MM.1S (cell line): ENCODE results near the gene HTN1.
"Not testable (repeated sequence)": the region's sequence is repeated elsewhere in the genome, so short reads cannot be mapped to it uniquely, and the experiment has no call there.

ENCODE experiments used
- DNase-seq: peaks from one replicate; pipeline ENCODE4 v3.0.0-alpha.2; 2015
- H2AFZ ChIP-seq: fragments of 300-600 bp; sonication (generic); 2 replicates; pipeline ENCODE4 v1.6.0; 2016; ENCODE audit warnings: antibody characterized with exemption, low read length
- H3F3A ChIP-seq: fragments of 300-600 bp; sonication (generic); 2 replicates; pipeline ENCODE4 v1.6.1; 2016; ENCODE audit warnings: mild to moderate bottlenecking, antibody characterized with exemption, low read length, moderate library complexity, mixed read lengths; ENCODE audit not compliant: insufficient read depth
- H3K27ac ChIP-seq: fragments of 300-600 bp; sonication (generic); 2 replicates; pipeline ENCODE4 v1.5.1; 2016; ENCODE audit warnings: mild to moderate bottlenecking, low read length
- H3K27me3 ChIP-seq: fragments of 300-600 bp; sonication (generic); replicated peaks from 2 replicates; pipeline ENCODE4 v1.6.0; 2016; ENCODE audit warnings: low read length; ENCODE audit not compliant: insufficient read depth
- H3K36me3 ChIP-seq: fragments of 300-600 bp; sonication (generic); replicated peaks from 2 replicates; pipeline ENCODE4 v1.6.1; 2016; ENCODE audit warnings: mild to moderate bottlenecking, low read length, mixed read lengths; ENCODE audit not compliant: insufficient read depth
- H3K4me1 ChIP-seq: fragments of 300-600 bp; sonication (generic); 2 replicates; pipeline ENCODE4 v1.6.1; 2016; ENCODE audit warnings: low read length, mixed read lengths
- H3K4me2 ChIP-seq: fragments of 300-600 bp; sonication (generic); 2 replicates; pipeline ENCODE4 v1.6.0; 2016; ENCODE audit warnings: low read depth, low read length
- H3K4me3 ChIP-seq: fragments of 300-600 bp; sonication (generic); 2 replicates; pipeline ENCODE4 v1.5.1; 2016; ENCODE audit warnings: low read length, mixed read lengths
- H3K79me2 ChIP-seq: fragments of 300-600 bp; sonication (generic); 2 replicates; pipeline ENCODE4 v1.6.1; 2016; ENCODE audit warnings: mixed run types, low read length, mixed read lengths
- H3K9ac ChIP-seq: fragments of 300-600 bp; sonication (generic); 2 replicates; pipeline ENCODE4 v1.6.1; 2016; ENCODE audit warnings: low read length, mixed read lengths
- H3K9me2 ChIP-seq: fragments of 300-600 bp; sonication (generic); replicated peaks from 2 replicates; pipeline ENCODE4 v1.6.1; 2016; ENCODE audit warnings: mild to moderate bottlenecking, low read length, mixed read lengths; ENCODE audit not compliant: insufficient read depth
- H3K9me3 ChIP-seq: fragments of 300-600 bp; sonication (generic); replicated peaks from 2 replicates; pipeline ENCODE4 v1.6.1; 2016; ENCODE audit warnings: mild to moderate bottlenecking, low read length, mixed read lengths; ENCODE audit not compliant: insufficient read depth
- H4K20me1 ChIP-seq: fragments of 300-600 bp; sonication (generic); 2 replicates; pipeline ENCODE4 v1.6.1; 2016; ENCODE audit warnings: mild to moderate bottlenecking, low read length, moderate library complexity, mixed read lengths; ENCODE audit not compliant: insufficient read depth
- EZH2 ChIP-seq: fragments of 300-600 bp; sonication (generic); optimal IDR thresholded peaks from 2 replicates; pipeline ENCODE3; 2017; ENCODE audit warnings: low read depth, mild to moderate bottlenecking, antibody characterized with exemption, low read length, mixed read lengths
- EZH2phosphoT487 ChIP-seq: fragments of 300-600 bp; sonication (generic); IDR thresholded peaks from 2 replicates; pipeline ENCODE4 v1.6.1; 2018; ENCODE audit warnings: antibody characterized with exemption, low read length
- TF ChIP-seq, protein P1 (sequence below): fragments of 300-600 bp; sonication (generic); IDR thresholded peaks from 2 replicates; pipeline ENCODE4 v1.5.1; 2016; ENCODE audit warnings: antibody characterized with exemption, low read length, mixed read lengths

Gene HTN1

GRCh38 chr4:70050138-70050537, at the start of gene HTN1:
HTN1 (plus strand) TSS chr4:70050438; CDS start chr4:70053077, 2,639 bp downstream.
- not testable (repeated sequence) for H3K79me2 ChIP-seq, H3K9me3 ChIP-seq, H4K20me1 ChIP-seq, H3K9ac ChIP-seq, H3K4me3 ChIP-seq, H3K9me2 ChIP-seq, H3K27me3 ChIP-seq, H3K4me1 ChIP-seq, H3F3A ChIP-seq, H3K4me2 ChIP-seq, H3K36me3 ChIP-seq, DNase-seq, H2AFZ ChIP-seq, H3K27ac ChIP-seq

DNA sequence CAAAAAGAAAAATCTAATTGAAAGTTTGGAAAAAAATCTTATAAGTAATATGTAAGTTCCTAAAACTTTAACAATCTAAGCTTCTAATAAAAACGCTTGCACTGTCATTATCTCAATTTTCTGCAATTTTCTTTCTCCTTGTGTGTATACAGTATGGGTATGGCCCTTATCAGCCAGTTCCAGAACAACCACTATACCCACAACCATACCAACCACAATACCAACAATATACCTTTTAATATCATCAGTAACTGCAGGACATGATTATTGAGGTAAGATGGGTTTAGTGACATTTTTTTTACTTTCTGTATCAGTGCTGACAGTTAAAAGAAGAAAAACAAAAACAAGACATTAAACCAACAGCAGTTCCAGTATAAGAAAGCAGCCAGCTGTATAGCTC, 49.5 kb upstream of the HTN1 start:
- Histone ChIP-seq H3K79me2 (no peaks in the 10 kb centered on the region), H3F3A (no peaks in the 10 kb centered on the region), H4K20me1 (no peaks in the 10 kb centered on the region), H3K4me1 (no peaks in the 10 kb centered on the region), H3K4me2 (no peak overlapping the region), H3K9me3 (no peaks in the 10 kb centered on the region), H2AFZ (no peak overlapping the region), H3K27me3 (no peaks in the 10 kb centered on the region), H3K9ac (no peak overlapping the region), H3K9me2 (no peaks in the 10 kb centered on the region), H3K4me3 (no peak overlapping the region), H3K36me3 (no peaks in the 10 kb centered on the region), H3K27ac (no peak overlapping the region)
- TF ChIP-seq EZH2: no peak
- TF ChIP-seq EZH2phosphoT487: no peak
- TF ChIP-seq, protein P1, sequence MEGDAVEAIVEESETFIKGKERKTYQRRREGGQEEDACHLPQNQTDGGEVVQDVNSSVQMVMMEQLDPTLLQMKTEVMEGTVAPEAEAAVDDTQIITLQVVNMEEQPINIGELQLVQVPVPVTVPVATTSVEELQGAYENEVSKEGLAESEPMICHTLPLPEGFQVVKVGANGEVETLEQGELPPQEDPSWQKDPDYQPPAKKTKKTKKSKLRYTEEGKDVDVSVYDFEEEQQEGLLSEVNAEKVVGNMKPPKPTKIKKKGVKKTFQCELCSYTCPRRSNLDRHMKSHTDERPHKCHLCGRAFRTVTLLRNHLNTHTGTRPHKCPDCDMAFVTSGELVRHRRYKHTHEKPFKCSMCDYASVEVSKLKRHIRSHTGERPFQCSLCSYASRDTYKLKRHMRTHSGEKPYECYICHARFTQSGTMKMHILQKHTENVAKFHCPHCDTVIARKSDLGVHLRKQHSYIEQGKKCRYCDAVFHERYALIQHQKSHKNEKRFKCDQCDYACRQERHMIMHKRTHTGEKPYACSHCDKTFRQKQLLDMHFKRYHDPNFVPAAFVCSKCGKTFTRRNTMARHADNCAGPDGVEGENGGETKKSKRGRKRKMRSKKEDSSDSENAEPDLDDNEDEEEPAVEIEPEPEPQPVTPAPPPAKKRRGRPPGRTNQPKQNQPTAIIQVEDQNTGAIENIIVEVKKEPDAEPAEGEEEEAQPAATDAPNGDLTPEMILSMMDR: no peak
- DNase-seq: no peak

DNA sequence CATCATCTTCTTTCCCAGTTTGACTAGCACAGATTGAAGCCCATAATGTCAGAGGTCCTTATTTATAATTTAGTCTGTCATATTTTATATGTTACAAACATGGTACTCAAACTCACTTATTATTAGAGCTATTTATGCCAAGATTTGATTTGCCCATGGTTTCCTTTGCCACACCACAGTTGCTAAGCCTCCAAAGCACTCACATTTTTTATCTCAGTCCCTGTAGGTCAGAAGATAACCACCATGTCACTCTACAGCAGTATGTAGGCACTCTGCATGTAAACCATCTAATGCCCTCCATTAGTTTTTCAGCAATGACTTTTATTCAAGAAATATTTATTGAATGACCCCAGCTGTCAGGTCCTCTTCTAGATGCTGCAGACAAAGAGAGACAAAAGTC, 47.7 kb upstream of the HTN1 start:
- no peak for TF ChIP-seq EZH2
- TF ChIP-seq, protein P1: no peak
- no peak for TF ChIP-seq EZH2phosphoT487
- no peak overlapping the region for H3K4me2 ChIP-seq
- no peaks in the 10 kb centered on the region for H3K4me1 ChIP-seq
- no peaks in the 10 kb centered on the region for H3F3A ChIP-seq
- DNase-seq: no peak
- H3K9ac ChIP-seq: no peak overlapping the region
- H3K27me3 ChIP-seq: no peaks in the 10 kb centered on the region
- no peaks in the 10 kb centered on the region for H3K9me3 ChIP-seq
- H2AFZ ChIP-seq: no peak overlapping the region
- H3K27ac ChIP-seq: no peak overlapping the region
- no peak overlapping the region for H3K4me3 ChIP-seq
- no peaks in the 10 kb centered on the region for H3K9me2 ChIP-seq
- H4K20me1 ChIP-seq: no peaks in the 10 kb centered on the region
- no peaks in the 10 kb centered on the region for H3K36me3 ChIP-seq
- no peaks in the 10 kb centered on the region for H3K79me2 ChIP-seq

- no peak overlapping the region for H3K4me2 ChIP-seq
- no peak overlapping the region for H2AFZ ChIP-seq
- H3K27me3 ChIP-seq: no peaks in the 10 kb centered on the region
- no peaks in the 10 kb centered on the region for H3K36me3 ChIP-seq
- H3K27ac ChIP-seq: no peak overlapping the region
- H4K20me1 ChIP-seq: no peaks in the 10 kb centered on the region
- TF ChIP-seq, protein P1: no peak
- TF ChIP-seq EZH2 (no peak), EZH2phosphoT487 (no peak)
- no peak overlapping the region for H3K4me3 ChIP-seq
- no peak overlapping the region for H3K9ac ChIP-seq
- H3K9me3 ChIP-seq: no peaks in the 10 kb centered on the region
- no peak for DNase-seq
- H3K79me2 ChIP-seq: no peaks in the 10 kb centered on the region
- no peaks in the 10 kb centered on the region for H3F3A ChIP-seq
- no peaks in the 10 kb centered on the region for H3K4me1 ChIP-seq
- H3K9me2 ChIP-seq: no peaks in the 10 kb centered on the region
These were observed 41.5 kb upstream of the HTN1 start for GRCh38 chr4:70008771-70009170.

GRCh38 chr4:70019006-70019405, 31.2 kb upstream of the HTN1 start:
- H3K9me2 ChIP-seq, DNase-seq, H3K36me3 ChIP-seq, H3K79me2 ChIP-seq, H3F3A ChIP-seq, H3K9me3 ChIP-seq, H3K4me1 ChIP-seq, H3K4me3 ChIP-seq, H2AFZ ChIP-seq, H3K27me3 ChIP-seq, H4K20me1 ChIP-seq, H3K27ac ChIP-seq, H3K9ac ChIP-seq, H3K4me2 ChIP-seq: not testable (repeated sequence)
